NCI-H1930 (cell line): ENCODE data around the gene CDO1.

ENCODE experiments used
- DNase-seq, 2 experiments: peaks; one replicate each; lab custom pipeline; 2025; lab: John Stamatoyannopoulos, UW

CDO1 gene

DNA sequence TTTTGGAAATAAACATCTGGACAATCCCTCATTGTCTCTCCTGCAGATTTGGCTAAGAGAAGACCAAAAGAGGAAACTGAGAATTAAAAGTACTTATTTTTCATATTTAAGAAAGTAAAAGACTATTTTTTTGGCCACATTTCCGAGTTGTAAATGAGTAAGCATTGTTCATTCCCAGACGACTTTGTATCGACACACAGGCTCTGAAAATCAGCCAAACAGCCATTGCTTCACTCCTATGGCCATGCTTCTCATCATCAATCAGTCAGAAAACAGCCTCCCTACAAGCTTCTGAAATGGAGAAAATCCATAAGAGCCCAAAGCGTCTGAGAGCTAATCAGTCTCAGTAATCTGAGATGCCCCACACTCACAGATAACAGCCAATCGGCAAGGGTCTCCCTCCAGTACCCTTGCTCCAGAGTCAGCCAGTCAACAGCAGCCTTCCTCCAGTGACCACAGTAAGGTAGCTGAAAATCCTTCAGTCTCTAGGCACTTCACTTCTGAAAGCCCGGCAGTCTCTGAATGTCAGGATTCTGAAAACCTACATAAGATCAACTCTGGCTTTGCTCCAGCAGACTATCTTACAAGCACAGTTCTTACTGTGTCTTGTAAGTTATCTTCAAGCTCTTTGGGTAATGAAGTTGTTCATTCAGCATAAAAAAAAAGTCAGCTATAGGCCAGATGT lies 30.9 kb downstream of the CDO1 start:
- no peak for DNase-seq

DNA sequence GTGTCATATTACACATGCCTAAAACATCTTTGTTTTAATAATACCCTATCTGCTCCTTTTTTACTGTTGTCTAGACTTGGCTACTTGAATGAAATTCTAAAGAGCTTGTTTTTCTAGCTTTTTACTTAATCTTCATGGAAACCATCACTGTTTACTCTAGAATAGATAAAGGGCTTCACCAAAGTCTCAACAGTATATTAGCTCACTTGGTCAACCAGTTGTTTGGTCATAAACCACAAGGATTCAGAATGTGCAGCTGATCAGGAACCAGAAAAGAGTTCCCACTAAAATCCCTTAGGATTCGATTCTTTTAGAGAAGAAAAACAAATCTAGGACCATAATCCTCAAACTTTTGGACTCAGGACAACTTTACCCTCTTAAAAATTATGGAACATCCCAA lies 38.0 kb downstream of the CDO1 start:
- no peak for DNase-seq

DNA sequence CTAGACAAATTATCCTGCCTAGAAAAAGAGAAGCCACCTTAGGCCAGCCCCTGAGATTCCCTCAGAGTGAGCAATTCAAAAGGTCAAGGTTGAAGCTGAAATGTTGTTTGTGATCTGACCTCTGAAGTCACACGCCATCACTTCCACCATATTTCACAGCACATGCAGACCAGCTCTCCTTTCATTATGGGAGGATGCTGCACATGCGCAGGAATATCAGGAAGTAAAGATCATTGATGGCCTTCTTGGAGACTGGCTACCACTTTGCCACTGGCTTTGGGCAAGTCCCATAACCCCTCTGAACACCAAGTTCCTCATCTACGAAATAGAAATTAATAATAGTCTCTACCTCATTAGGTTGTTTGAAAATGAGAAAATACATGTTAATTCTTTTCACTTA lies 39.5 kb downstream of the CDO1 start:
- DNase-seq = no peak

DNA sequence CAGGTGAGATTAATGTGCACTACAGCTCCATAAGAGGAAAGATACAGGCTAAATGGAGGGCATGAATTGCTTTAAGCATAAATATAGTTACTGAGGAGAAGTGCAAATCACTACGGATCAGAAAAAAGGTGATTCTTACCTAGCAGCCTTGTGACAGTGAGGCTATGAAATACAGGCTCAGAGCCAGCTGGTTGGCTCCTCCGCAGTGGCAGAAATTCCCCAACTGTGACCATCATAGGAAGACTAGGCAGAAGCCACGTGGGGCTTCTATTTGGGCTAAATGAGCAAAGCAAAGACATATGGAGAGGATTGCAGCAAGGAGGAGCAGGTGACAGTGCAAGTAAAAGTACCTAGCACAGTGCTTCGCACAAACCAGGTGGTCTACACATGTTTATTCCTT lies 40.5 kb downstream of the CDO1 start:
- no peak for DNase-seq

DNA sequence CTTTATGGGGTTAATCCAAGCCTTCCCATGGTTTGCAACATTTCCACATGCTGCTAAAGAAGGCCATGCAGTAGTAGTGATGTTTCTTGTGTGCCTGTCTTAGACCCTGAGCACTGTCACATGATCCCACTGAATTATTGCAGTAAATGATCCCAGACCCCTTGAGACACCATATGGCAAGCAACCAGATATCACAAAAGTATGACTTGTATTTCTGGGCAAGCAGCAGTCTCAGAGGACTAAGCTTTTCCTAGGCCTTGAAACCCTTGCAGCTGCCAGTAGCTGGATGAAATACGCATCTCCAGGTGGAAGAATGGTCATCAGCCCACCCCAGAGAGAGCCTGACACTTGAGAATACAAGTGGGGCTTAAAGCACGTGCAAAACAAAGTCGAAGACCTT lies 41.8 kb downstream of the CDO1 start:
- DNase-seq = no peak

DNA sequence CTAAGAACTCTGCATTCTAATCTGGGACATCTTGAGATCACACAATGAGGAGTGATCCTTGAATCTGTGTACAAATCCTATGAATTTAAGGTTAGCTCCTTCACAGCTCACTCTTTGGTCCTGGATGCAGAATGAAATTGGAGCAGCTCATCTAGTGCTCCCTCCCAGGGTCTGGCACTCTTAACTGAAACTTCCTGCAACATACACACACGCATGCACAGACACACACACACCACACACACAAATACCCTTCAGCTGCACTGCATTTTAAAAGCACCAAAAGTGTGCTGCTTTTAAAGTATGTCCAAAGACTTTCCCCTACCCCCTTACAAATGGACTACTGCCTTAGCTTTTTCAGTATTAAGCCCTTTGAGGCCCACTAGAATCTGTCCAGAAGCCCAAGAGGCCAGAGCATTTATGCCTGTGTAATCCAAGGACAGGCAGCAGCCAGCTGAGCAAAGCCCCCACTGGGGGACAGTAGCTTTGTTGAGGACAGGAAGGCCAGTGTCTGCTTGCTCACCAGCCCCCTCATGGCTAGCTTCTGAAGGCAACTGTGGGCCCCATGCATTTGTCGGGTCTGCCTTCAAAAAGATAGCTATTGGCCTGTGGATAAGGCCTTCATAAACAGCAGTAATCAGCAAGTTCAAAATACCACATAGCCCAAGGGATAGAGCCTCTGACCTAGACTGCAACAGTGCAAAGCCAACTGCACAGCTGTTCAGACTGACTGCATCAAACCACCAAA lies 43.6 kb downstream of the CDO1 start:
- no peak for DNase-seq

DNA sequence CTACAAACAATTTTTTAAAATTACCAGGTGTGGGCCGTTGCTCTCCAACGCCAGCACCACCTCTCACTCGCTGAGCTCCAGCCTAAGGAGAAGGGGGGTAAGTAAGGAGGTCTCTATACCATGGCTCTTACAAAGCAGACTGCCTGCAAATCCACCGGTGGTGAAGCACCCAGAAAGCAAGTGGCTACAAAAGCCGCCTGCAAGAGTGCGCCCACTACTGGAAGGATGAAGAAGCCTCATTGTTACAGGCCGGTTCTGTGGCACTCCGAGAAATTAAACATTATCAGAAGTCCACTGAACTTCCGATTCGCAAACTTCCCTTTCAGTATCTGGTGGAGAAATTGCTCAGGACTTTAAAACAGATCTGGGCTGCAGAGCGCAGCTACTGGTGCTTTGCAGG lies 46.0 kb downstream of the CDO1 start:
- DNase-seq = no peak

DNA sequence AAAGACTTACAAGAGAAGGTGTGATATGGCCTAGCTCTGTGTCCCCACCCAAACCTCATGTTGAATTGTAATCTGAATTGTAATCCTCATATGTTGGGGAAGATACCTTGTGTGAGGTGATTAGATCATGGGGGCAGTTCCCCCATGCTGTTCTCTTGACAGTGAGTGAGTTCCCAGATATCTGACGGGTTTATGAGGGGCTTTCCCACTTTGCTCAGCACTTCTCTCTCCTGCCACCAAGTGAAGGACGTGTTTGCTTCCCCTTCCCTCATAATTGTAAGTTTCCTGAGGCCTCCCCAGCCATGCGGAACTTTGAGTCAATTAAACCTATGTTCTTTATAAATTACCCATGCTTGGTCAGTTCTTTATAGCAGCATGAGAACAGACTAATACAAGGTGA lies 49.0 kb downstream of the CDO1 start:
- no peak for DNase-seq

DNA sequence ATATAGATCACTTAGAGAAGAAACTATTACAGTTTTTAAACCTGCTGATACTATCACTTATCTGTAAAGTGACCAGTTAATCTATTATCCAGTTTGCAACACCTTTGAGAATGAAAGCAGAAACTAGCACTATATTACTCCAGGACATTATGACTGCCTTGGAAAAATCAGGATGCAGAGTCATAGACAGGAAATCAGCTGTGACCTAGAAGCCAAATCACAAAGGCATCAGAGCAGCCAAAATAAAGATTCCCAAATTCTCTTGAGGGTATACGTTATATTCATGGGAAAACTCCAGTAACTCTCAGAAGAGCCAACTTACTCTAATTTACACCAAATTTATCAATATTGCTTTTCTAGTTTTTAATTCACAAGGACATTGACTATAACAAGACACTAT lies 49.9 kb downstream of the CDO1 start:
- no peak for DNase-seq

DNA sequence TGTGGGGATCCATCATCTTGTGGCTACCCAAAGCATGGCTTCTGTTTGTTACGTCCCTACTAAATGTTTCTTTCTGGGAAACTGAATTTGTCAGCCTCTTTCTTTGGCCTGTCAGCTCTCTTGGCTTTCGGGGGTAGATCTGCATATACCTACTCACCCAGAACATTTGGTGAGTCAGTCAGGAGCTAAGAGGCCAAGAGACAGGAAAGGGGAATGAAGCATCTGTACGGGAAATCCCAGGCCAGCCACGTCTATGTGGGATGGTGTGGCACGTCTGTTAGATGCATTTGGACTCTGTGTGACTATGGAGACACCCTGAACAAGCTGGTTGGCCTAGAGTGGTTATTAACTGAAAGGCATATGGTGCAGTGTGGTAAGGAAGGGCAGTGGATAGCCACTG lies 58.1 kb downstream of the CDO1 start:
- no peak for DNase-seq

DNA sequence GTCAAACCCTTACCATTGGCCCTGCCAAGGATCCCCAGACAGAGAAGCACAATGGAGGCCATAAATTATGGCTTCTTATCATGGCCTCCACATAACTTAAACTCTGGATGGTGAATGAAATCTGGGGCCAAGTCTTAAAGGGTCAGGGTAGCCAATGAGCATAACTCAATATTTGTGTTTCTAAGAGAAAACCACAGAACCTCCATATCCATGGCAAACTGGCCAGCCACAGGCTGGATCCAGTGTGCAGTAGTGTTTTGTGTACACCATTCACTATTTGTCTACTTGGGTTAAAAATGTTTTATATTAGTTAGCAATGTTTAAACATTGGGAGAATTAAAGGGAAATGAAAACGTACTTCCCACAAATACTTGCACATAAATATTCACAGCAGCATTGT lies 60.8 kb downstream of the CDO1 start:
- no peak for DNase-seq
